Spleen (tissue), 7 donors: ENCODE measurements around the gene INF2.

Experiments used
- CTCF ChIP-seq, 11 experiments: fragments of 200-600 bp in 7 of 11; fragments of 450-650 bp in 4 of 11; sonication (generic) in 4 of 11; IDR thresholded peaks in 8 of 11; conservative IDR thresholded peaks in 3 of 11; 1 replicate in 7 of 11; 2 replicates in 4 of 11; pipeline versions ENCODE4 v1.4.0 to v1.8.0; 2016 to 2021; ENCODE audit warnings: antibody characterized with exemption in 11 of 11, inconsistent platforms in 4 of 11, mild to moderate bottlenecking in 1 of 11
- POLR2A ChIP-seq, 3 donors: fragments of 450-650 bp; IDR thresholded peaks; one replicate each; pipeline ENCODE4 v1.5.1; 2017; ENCODE audit warnings: antibody characterized with exemption in 3 of 3, mild to moderate bottlenecking in 1 of 3
- POLR2AphosphoS5 ChIP-seq, 3 donors: sonication (generic); formaldehyde crosslinking; IDR thresholded peaks; one replicate each; pipeline ENCODE4 v1.5.1; 2017; ENCODE audit warnings: antibody characterized with exemption in 3 of 3
- donor health status: DM: no; HTN: no; CAD: no; lungs with moderate emphysema.
- donor health status: DM: no; HTN: no; CAD: no.
- donor health status: DM: no; HTN: no; CAD: no.

DNA sequence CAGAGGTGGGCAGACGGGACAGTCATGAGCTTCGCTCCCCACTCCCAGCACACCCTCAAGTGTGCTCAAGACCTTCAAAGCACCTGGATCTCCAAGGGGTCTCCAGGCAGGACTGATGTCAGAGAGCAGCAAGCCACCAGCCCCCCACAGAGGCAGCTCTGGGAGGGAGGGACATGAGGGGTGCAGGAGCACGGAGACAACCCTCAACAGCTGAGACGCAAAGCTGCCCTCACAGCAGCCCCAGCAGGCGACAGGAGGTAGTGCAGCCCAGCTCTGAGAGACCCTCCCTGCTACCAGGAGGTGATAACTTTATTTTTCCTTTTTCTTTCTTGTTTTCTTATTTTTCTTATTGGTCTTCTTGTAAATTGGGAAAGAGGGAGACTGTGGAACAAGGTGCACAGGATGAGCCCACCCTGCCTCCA, 81.4 kb downstream of the INF2 start:
- TF ChIP-seq CTCF (IDR thresholded peaks at IDR 0.05 in 8 of 11, conservative IDR thresholded peaks at IDR 0.05 in 3 of 11) (peak in 7 of 11 experiments; percentile 22 to 57 (median 46)), POLR2A (IDR thresholded peaks at IDR 0.05) (no peak), POLR2AphosphoS5 (IDR thresholded peaks at IDR 0.05) (peak in 1 of 3 donors; percentile 13)
